ENCODE measurements around the gene RUNX3. TPM values are rescaled to one million over a fixed set of nuclear protein-coding genes. Genes with fewer than 3 reads are reported as not detected.

RUNX3 gene
- total and polyA plus RNA-seq, 2 donors (not counting 1 experiment from before 2014, with no cell fraction given) = 0.48 to 0.66 TPM

DNA sequence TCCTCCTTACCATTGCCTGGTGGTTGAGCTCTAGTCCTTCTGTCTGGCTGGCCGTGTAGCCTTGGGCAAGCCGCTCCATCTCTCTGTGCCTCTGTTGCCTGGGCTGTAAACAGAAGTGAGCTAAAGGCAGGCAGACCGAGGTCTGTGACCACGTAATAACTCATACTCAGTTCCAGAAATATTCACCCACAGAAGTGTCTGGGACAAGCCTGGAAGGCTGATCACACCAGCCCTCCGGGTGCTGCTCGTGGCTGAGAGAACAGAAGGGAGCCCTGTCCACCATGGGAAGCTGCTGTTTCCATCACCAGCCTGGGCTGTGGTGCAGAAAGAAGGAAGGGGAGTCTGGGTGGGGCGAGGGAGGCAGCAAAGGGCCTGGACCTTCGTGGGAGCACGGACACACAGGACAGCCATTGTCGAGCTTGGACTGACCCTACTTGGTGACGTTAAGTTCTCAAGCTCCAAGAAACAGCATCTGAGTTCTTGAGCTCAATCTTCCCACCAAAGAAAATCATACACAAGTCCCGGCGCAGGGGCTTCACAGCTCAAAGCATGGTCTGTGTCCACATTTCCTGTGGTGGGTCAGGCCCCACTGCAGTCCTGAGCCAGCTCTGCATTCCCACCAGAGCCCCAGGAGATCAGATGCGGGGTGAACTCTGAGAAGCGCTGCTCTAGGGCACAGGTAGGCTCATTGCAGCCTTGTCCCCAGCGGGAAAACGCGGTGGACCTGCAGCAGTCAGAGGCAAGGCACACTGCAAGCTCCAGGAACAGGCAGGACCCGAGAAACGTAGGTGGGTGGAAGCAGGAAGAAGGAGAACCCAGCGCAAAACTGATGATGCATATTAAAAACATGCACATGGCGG is 61.8 kb downstream of the RUNX3 start:
- Histone ChIP-seq H3K9me3 (ENCODE audit: control insufficient read depth, insufficient read depth, low read depth, low read length) (no peaks in the 10 kb centered on the region), H3K36me3 (ENCODE audit: control insufficient read depth, insufficient read depth, low read length) (no peaks in the 10 kb centered on the region), H3K4me3 (replicated peaks in 1 of 4; ENCODE audit: control extremely low read depth in 1 of 4, insufficient read depth in 1 of 4, low read depth in 3 of 4, low read length in 4 of 4) (no peak overlapping the region), H3K4me2 (ENCODE audit: extremely low read depth, insufficient read depth, low read length) (no peak overlapping the region), H4K20me1 (ENCODE audit: control insufficient read depth, extremely low read depth, insufficient read depth, low read length) (no peaks in the 10 kb centered on the region), H3K27me3 (ENCODE audit: control insufficient read depth, insufficient read depth, low read length) (peaks cover 8% of the 10 kb centered on the region), H3K79me2 (ENCODE audit: control insufficient read depth, insufficient read depth, low read length) (no peaks in the 10 kb centered on the region), H2AFZ (ENCODE audit: low read length) (no peak overlapping the region), H3K4me1 (ENCODE audit: control insufficient read depth, extremely low read depth, insufficient read depth, low read length) (no peaks in the 10 kb centered on the region), H3K9ac (ENCODE audit: insufficient read depth, low read length) (no peak overlapping the region), H3K27ac (ENCODE audit: insufficient read depth, low read length) (no peak overlapping the region)
- TF ChIP-seq EZH2 (IDR thresholded peaks at IDR 0.05; ENCODE audit: low read length, missing control alignments) (no peak), CTCF (conservative IDR thresholded peaks at IDR 0.05 in 1 of 2, IDR thresholded peaks at IDR 0.05 in 1 of 2; ENCODE audit: low read depth in 1 of 2, low read length in 2 of 2) (no peak)
- no peak for DNase-seq (ENCODE audit: low read depth in 2 of 2)

DNA sequence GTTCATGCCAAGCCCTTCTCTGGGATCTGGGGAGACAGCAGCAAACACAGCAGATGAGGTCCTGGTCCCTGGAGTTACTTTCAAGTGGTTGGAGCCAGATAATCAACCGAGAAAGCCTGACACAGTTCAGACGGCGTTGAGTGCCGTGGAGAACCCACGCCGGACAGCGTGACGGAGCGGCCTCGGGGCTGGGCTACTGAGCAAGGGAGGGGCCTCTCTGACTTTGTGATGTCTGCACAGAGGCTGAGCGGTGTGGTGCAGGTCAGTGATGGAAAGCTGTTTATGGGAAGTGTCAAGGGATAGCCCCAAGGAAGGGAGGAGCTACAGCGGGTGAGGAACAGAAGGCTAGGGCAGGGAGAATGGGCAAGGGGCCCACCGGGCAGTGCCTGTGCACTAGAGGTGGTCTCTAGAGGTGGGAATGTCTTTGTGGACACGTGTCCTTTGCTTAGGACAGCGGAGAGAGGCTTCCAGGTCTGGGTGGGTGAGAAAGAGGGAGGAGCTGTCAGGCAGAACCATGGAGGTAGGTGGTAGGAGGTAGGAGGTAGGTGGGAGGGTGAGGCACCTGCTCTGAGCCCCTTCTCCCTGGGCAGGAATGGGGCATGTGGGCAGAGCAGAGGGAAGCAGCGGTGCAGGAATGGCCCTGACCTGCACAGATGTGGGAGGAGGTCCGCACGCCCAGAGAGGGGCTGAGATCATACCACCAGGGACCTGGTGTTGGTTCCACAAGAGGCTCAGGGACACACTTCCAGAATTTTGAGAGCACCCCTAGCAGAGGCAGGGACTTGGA is 62.8 kb downstream of the RUNX3 start:
- no peak overlapping the region for H3K4me3 ChIP-seq (replicated peaks in 1 of 4; ENCODE audit: control extremely low read depth in 1 of 4, insufficient read depth in 1 of 4, low read depth in 3 of 4, low read length in 4 of 4)
- H3K4me1 ChIP-seq (ENCODE audit: control insufficient read depth, extremely low read depth, insufficient read depth, low read length) = no peaks in the 10 kb centered on the region
- H3K9me3 ChIP-seq (ENCODE audit: control insufficient read depth, insufficient read depth, low read depth, low read length) = no peaks in the 10 kb centered on the region
- no peaks in the 10 kb centered on the region for H3K79me2 ChIP-seq (ENCODE audit: control insufficient read depth, insufficient read depth, low read length)
- no peak for DNase-seq (ENCODE audit: low read depth in 2 of 2)
- H3K4me2 ChIP-seq (ENCODE audit: extremely low read depth, insufficient read depth, low read length) = no peak overlapping the region
- no peak overlapping the region for H3K9ac ChIP-seq (ENCODE audit: insufficient read depth, low read length)
- H3K27me3 ChIP-seq (ENCODE audit: control insufficient read depth, insufficient read depth, low read length) = peaks cover 8% of the 10 kb centered on the region
- H2AFZ ChIP-seq (ENCODE audit: low read length) = no peak overlapping the region
- TF ChIP-seq EZH2 (IDR thresholded peaks at IDR 0.05; ENCODE audit: low read length, missing control alignments) (no peak), CTCF (conservative IDR thresholded peaks at IDR 0.05 in 1 of 2, IDR thresholded peaks at IDR 0.05 in 1 of 2; ENCODE audit: low read depth in 1 of 2, low read length in 2 of 2) (no peak)
- H3K27ac ChIP-seq (ENCODE audit: insufficient read depth, low read length) = no peak overlapping the region
- H3K36me3 ChIP-seq (ENCODE audit: control insufficient read depth, insufficient read depth, low read length) = no peaks in the 10 kb centered on the region
- no peaks in the 10 kb centered on the region for H4K20me1 ChIP-seq (ENCODE audit: control insufficient read depth, extremely low read depth, insufficient read depth, low read length)

All from fibroblast of lung (primary cell).